MCF 10A (cell line): ENCODE results near the gene ELMO1. TPM values are rescaled to one million over a fixed set of nuclear protein-coding genes. Genes with fewer than 3 reads are reported as not detected.

ENCODE experiments used
- BruUV-seq: library from RNA; stranded (reverse); fragments of 400-500 nt; replicated peaks from 2 replicates; lab custom pipeline; 2021; lab: Mats Ljungman, UMichigan
- CTCF ChIA-PET: fragments of 300-600 bp; sonication (Branson Sonifier 250); formaldehyde crosslinking; extraction: SDS; loops from one replicate; lab custom pipeline; 2021; ENCODE audit warnings: antibody characterized with exemption, inconsistent platforms; lab: Yijun Ruan, JAX
- POLR2A ChIA-PET: fragments of 300-600, 350-650 bp; sonication (Branson Sonifier 250); formaldehyde crosslinking; extraction: SDS; loops from one replicate; lab custom pipeline; 2020; ENCODE audit warnings: antibody characterized with exemption, inconsistent platforms; lab: Yijun Ruan, JAX
- DNase-seq: peaks from one replicate; pipeline ENCODE4 v3.0.0-alpha.2; 2018; ENCODE audit not compliant: unreplicated experiment
- H3K27ac Mint-ChIP-seq: one replicate; pipeline ENCODE4 v1.8.0; 2022; ENCODE audit warnings: mild to moderate bottlenecking, low read depth, mixed read lengths; ENCODE audit not compliant: unreplicated experiment
- H3K27me3 Mint-ChIP-seq: one replicate; pipeline ENCODE4 v1.8.0; 2022; ENCODE audit warnings: mixed read lengths; ENCODE audit not compliant: insufficient read depth, unreplicated experiment
- H3K36me3 Mint-ChIP-seq: one replicate; pipeline ENCODE4 v1.8.0; 2022; ENCODE audit warnings: mild to moderate bottlenecking, moderate library complexity, mixed read lengths; ENCODE audit not compliant: insufficient read depth, unreplicated experiment
- H3K4me1 Mint-ChIP-seq: one replicate; pipeline ENCODE4 v1.8.0; 2022; ENCODE audit warnings: mixed read lengths; ENCODE audit not compliant: insufficient read depth, unreplicated experiment
- H3K4me3 Mint-ChIP-seq: one replicate; pipeline ENCODE4 v1.8.0; 2022; ENCODE audit warnings: mild to moderate bottlenecking, moderate library complexity, mixed read lengths; ENCODE audit not compliant: unreplicated experiment
- H3K9me3 Mint-ChIP-seq: one replicate; pipeline ENCODE4 v1.8.0; 2022; ENCODE audit warnings: mixed read lengths; ENCODE audit not compliant: unreplicated experiment
- intact Hi-C: fragments of 100-400 bp; cut with micrococcal nuclease; formaldehyde crosslinking; loops from 2 replicates; pipeline ENCODE4 v1.14.1; 2022
- total RNA-seq: library from RNA; stranded (reverse); gene quantifications from 2 replicates; pipeline ENCODE4 v1.2.3, GENCODE V29; 2022
- TF ChIP-seq, protein P1 (sequence below): fragments of 200-600 bp; IDR thresholded peaks from one replicate; pipeline ENCODE4 v1.8.0; 2022; ENCODE audit warnings: antibody characterized with exemption, mild to moderate bottlenecking; ENCODE audit not compliant: unreplicated experiment

Gene ELMO1
- total RNA-seq, 1 experiment from 2014 or later, result 0.30 TPM

DNA sequence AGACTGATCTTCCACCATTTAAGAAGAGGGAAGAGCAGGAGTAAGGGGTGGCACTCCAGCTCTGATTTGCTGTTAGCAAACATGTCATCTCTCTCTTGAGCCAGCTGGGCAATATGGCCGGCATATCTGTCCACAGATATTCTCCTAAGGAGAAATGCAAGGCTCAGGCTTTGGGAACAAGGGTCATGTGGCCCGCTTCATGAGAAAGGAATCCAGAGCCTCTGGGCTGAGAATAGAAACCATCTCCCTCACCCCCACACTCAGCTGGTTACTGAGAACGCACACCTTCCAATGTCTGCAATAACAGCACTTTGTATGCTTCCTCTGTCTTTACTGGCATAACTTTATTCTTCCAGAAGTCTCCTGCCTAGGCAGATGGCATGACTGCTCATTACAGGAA, 171.2 kb downstream of the ELMO1 start:
- TF ChIP-seq, protein P1, sequence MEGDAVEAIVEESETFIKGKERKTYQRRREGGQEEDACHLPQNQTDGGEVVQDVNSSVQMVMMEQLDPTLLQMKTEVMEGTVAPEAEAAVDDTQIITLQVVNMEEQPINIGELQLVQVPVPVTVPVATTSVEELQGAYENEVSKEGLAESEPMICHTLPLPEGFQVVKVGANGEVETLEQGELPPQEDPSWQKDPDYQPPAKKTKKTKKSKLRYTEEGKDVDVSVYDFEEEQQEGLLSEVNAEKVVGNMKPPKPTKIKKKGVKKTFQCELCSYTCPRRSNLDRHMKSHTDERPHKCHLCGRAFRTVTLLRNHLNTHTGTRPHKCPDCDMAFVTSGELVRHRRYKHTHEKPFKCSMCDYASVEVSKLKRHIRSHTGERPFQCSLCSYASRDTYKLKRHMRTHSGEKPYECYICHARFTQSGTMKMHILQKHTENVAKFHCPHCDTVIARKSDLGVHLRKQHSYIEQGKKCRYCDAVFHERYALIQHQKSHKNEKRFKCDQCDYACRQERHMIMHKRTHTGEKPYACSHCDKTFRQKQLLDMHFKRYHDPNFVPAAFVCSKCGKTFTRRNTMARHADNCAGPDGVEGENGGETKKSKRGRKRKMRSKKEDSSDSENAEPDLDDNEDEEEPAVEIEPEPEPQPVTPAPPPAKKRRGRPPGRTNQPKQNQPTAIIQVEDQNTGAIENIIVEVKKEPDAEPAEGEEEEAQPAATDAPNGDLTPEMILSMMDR, result no peak
- H3K27me3 Mint-ChIP-seq, result no peaks in the 10 kb centered on the region
- no peaks in the 10 kb centered on the region for H3K9me3 Mint-ChIP-seq
- no peak overlapping the region for H3K27ac Mint-ChIP-seq
- CTCF ChIA-PET, result no interaction called here
- intact Hi-C loops, result no loop called here
- BruUV-seq, result no TSS peak
- H3K36me3 Mint-ChIP-seq, result no peaks in the 10 kb centered on the region
- POLR2A ChIA-PET, result no interaction called here
- no peak overlapping the region for H3K4me3 Mint-ChIP-seq
- no peak for DNase-seq
- no peaks in the 10 kb centered on the region for H3K4me1 Mint-ChIP-seq

DNA sequence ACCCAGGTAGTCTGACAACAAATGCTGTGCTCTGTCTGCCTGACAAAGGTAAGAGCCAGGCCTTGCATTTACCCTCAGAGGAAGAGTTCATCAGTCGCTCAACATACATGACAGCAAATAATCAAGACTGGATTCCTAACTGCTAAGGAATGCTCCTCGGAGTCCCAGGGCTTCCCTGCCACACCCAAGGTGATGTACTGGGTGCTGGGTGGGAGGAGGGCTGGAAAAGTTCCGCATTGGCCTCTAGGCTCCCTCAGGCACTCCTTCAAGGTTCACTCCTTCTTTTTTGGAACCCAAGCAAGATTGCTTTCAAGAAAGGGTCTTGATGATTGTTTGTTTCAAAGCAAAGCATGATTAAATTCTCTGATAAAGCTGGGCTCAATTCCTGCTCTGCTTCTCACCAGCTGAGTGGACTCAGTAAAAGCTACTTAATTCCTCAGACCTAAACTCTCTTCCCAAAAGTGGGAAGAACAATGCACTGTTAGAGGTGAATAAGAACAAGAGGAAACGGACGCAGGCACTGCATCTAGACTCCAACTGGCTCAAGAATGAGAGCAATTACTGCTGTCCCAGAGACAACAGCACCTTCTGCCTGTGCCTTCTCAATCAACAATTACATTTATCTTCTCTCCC, 173.5 kb downstream of the ELMO1 start:
- intact Hi-C loops, result no loop called here
- DNase-seq, result no peak
- ChIA-PET CTCF (no interaction called here), POLR2A (interaction anchor here (0.6 kb wide), 1 partner anchor 98 kb away, joined by 3 read pairs; no protein-coding TSS in a partner anchor)
- Mint-ChIP-seq H3K4me1 (no peaks in the 10 kb centered on the region), H3K4me3 (no peak overlapping the region), H3K27me3 (no peaks in the 10 kb centered on the region), H3K27ac (no peak overlapping the region), H3K36me3 (no peaks in the 10 kb centered on the region), H3K9me3 (no peaks in the 10 kb centered on the region)
- TF ChIP-seq, protein P1, result no peak
- BruUV-seq, result no TSS peak

DNA sequence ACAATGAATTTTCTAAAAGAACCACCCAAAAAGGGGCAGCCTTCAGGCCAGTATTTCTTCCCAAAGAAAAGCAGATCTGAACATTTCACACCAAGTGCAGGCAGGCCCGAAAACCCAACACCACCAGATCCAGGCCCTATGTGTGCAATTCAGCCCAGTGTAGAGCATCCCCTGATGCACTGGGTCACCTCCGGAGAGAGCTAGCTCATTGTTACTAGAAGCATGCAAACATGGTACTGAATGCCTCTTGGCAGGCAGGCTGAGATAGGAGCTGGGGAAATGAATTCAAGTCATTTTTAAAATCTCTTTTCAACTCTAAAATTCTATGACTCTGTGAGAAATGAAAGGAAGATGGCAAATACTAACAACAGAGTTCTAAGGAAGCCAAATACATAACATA, 174.8 kb downstream of the ELMO1 start:
- no peak overlapping the region for H3K4me3 Mint-ChIP-seq
- CTCF ChIA-PET, result no interaction called here

DNA sequence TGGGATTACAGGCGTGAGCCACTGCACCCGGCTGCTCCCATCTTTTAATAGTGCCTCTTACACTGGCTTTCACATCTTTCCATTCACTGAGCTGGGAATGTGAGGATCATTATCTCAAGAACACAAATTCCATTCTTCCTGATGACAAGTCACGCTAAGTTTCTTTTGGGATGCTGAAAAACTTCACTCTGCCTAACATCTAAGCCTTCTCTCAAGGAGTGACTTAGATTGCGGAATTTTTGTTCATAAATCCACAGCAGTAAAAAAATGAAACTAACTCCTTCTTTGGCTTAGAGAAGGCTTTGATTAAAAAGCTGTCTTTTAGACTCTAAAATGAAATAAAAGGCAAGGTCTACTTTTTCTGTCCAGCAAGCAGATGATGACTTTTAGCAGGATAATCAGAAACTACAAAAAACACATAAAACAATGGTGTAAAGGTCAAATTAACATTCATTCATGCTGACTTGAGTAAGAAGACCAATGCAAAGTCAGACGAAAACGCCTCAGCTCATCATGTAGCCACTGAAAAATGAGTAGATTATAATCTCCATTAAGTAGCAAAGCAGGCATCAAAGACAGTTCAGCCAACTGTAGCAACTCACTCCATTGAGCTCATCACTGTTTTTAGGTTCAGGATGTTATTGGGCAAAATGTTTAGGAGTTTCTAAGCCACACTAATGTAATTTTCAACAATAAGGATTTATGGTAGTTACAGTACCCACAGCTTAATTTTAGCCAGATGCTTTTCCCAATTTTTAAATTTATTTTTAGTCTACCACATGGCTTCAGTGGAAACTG, 178.8 kb downstream of the ELMO1 start:
- peaks cover 11% of the 10 kb centered on the region for H3K27me3 Mint-ChIP-seq
- TF ChIP-seq, protein P1, result no peak
- CTCF ChIA-PET, result interaction anchor here (0.5 to 1.8 kb wide), 8 partner anchors 15 to 939 kb away, joined by 3 to 5 read pairs (median 3); no protein-coding TSS in a partner anchor

More for the DNA sequence above, 174.8 kb downstream of the ELMO1 start:
- no peak for DNase-seq
- Mint-ChIP-seq H3K36me3 (no peaks in the 10 kb centered on the region), H3K9me3 (no peaks in the 10 kb centered on the region), H3K27ac (no peak overlapping the region), H3K27me3 (no peaks in the 10 kb centered on the region), H3K4me1 (no peaks in the 10 kb centered on the region)
- intact Hi-C loops, result no loop called here
- TF ChIP-seq, protein P1, result no peak
- POLR2A ChIA-PET, result no interaction called here
- no TSS peak for BruUV-seq

More for the DNA sequence above, 178.8 kb downstream of the ELMO1 start:
- no peak overlapping the region for H3K27ac Mint-ChIP-seq
- POLR2A ChIA-PET, result interaction anchor here (0.9 to 1.5 kb wide), 2 partner anchors 51 to 152 kb away, joined by 3 to 5 read pairs; no protein-coding TSS in a partner anchor
- no peaks in the 10 kb centered on the region for H3K4me1 Mint-ChIP-seq
- no peaks in the 10 kb centered on the region for H3K36me3 Mint-ChIP-seq
- no TSS peak for BruUV-seq
- DNase-seq, result no peak
- H3K9me3 Mint-ChIP-seq, result no peaks in the 10 kb centered on the region
- intact Hi-C loops, result no loop called here
- no peak overlapping the region for H3K4me3 Mint-ChIP-seq
